ENCODE measurements around the gene ADAMTS17.

ADAMTS17 gene

GRCh38 chr15:100163961-100164360 lies 177.8 kb downstream of the ADAMTS17 start:
- DNase-seq: no peak

- DNase-seq: no peak
Observed at GRCh38 chr15:100160953-100161352, 180.8 kb downstream of the ADAMTS17 start.

DNA sequence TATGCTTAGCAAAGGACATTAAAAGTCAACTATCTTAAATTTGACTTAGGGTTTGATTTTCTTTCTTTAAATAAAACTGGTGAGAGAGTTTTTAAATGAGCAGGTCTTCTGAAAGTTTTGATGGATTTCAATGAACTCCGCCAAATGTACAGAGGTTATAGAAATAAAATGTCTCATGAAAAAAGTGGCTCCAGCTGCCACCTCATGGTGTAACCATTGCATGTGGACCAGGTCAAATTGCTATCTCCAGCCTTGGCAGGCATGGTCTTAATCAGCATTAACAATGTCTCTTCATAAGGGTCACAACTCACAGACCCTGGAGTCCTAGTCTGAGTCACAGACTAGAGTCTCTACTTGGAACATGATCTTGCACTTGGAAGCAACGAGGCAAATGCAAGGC lies 182.3 kb downstream of the ADAMTS17 start:
- DNase-seq: no peak

- DNase-seq: no peak
Observed at GRCh38 chr15:100158356-100158755, 183.4 kb downstream of the ADAMTS17 start.

GRCh38 chr15:100156201-100156600 lies 185.6 kb downstream of the ADAMTS17 start:
- no peak for DNase-seq

- DNase-seq: no peak
Observed at GRCh38 chr15:100154338-100154737, 187.4 kb downstream of the ADAMTS17 start.

GRCh38 chr15:100152463-100152862 lies 189.3 kb downstream of the ADAMTS17 start:
- no peak for DNase-seq

DNA sequence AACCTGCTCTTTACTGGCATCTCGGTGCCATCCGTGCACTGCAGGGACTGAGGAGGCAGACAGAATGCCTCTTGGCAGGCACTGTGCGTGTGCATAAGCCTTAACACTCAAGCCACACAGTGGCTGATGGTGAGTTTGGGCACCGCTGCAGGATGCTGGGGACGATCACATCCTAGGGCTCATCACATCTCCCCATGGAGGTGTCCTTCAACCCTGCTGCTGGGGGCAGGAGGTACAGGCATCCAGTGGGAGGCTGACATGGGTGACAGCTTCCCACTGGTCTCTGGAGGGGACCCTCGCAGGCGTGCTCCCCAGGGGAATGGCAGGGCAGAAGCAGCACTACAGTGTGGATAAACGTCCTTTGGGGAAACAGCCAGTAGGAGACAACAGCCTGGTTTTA lies 190.9 kb downstream of the ADAMTS17 start:
- no peak for DNase-seq

DNA sequence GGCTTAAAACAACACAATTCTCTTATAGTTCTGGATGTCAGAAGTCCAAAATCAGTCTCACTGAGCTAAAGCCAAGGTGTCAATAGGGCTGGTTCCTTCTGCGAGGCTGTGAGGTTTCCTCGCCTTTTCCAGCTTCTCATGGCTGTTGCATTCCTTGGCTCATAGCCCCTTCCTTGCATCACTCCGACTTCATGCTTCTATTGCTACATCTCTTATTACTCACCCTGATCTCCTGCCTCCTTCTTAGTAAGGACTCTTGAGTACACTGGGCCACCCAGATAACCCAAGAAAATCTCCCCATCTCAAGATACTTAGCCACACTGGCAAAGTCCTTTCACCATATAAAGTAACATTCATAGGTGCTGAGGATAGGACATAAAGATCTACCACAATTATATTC lies 193.9 kb downstream of the ADAMTS17 start:
- no peak for DNase-seq

DNA sequence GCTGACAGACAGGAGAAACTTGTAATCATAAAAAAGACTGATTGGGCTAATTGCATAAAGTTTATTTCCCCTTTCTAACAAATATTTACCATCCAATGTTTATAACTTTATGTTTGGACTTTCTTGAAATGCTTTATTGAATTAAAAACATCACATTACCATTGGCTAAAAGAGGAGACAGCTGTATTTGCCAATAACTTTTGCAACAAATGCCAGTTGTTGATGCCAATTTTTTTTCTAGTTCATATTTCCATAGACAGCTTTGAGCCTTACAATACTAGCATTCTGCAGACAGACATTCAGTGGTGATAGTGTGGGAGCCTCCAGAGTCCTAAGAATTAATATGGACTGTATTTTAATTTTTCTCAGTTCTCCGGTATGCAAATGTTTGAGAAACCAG lies 198.4 kb downstream of the ADAMTS17 start:
- DNase-seq: no peak

DNA sequence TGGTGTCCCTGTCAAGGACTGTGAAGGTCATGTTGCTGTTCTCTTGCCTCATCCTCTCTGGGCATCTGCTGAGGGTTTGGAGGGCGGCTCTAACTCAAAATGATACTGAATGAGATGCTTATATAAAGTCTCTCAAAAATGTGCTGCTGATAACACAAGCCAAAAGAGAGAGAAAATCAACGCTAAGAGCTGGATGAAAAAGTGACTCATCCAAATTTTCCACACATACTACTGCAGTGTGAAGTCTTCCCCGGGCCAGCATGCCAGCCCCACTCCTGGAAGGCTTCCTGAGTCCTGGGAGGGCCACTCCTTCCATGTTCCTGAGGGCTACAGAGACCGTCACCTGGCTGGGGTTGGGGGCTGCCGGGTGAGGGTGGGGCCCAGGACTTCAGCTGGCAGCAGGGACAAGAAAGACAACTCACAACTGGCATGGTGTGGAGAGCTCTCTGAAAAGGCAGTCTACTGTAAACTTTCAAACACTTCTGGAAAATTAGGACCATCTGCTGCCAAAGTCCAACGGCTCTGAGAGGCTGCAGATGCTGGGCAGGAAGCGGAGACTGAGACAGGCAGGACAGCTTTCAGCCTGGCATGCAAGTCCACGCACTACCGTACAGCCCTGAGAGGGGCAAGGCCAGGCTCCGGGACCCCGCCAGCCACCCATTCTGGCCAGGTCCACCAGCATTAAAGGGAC lies 200.3 kb downstream of the ADAMTS17 start:
- DNase-seq: no peak

DNA sequence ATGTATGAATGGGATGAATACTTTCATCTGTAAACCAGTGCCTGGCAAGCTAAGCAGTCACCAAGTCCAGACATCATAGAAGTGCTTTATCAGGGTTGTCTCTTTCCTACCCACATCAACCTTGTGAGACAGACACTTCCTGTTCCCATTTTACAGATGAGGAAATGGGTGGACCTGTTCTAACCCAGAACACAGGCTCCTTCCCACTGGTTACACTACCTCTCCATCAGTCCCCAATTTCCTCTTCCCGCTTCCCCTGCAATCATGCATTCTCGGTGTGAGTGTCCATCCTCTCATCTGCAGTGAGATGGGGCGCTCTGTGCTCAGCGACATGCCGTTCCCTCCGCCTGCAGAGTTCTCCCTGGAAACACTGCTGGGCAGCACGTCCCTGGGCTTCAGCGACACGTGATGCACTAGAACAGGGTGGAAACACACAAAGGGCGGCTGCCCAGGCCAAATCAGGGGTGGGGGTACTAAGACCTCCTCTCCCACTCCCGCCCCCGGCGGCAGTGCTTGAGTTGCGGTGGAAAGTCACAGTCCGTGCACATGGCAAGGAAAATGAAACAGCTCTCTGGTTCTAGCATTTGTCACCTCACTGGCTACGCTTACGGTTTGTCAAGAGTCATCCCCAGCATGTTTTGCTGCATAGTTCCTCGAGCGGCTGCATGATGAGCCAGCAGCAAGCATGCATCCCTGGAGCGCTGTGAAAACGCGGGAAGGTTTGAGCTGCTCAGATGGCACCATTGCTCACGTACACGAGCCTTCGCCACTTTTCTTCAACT lies 201.1 kb downstream of the ADAMTS17 start:
- no peak for DNase-seq

GRCh38 chr15:100134586-100134985 lies 207.2 kb downstream of the ADAMTS17 start:
- no peak for DNase-seq

- no peak for DNase-seq
Observed at GRCh38 chr15:100134089-100134583, 207.6 kb downstream of the ADAMTS17 start.

GRCh38 chr15:100133001-100133400 lies 208.8 kb downstream of the ADAMTS17 start:
- DNase-seq: no peak

- no peak for DNase-seq
Observed at GRCh38 chr15:100132309-100132708, 209.5 kb downstream of the ADAMTS17 start.

- DNase-seq: no peak
Observed at GRCh38 chr15:100131321-100132224, 210.2 kb downstream of the ADAMTS17 start.

DNA sequence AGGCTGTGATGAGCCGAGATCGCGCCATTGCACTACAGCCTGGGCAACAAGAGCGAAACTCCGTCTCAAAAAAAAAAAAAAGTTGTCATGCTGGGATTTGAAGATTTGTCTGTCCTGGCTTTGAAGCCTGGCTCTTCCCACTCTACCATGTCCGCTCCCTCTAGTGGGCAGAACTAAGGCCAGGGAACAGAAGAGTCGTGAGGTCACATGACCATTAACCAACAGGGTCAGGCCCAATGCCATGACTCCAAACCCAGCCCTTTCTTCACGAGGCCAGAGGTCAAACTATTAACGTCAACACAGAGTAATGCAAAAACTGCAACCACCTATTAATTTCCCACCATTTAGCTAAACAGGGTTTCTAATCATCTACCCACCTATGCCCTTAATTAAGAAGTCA lies 212.1 kb downstream of the ADAMTS17 start:
- no peak for DNase-seq

GRCh38 chr15:100125401-100126191 lies 216.2 kb downstream of the ADAMTS17 start:
- DNase-seq: no peak

- no peak for DNase-seq
Observed at GRCh38 chr15:100124936-100125335, 216.8 kb downstream of the ADAMTS17 start.

- no peak for DNase-seq
Observed at GRCh38 chr15:100124361-100124760, 217.4 kb downstream of the ADAMTS17 start.

DNA sequence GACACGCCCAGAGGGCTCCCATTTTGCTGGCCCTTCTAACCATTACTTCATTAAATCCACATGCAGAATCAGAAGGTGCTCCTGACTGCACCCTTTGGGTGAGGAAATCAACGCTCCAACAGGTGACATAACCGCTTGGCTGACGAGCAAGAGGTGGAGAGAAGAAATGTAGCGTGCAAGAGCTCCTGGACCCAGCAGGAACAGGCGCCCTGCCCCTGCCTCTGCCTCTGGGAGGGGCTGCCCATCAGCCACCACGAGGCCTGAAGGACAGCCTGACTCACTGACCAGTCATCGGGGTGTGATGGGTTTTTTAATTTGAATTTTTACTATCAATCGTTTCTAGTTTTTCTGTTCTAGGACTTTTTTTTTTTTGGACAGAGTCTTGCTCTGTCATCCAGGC lies 218.2 kb downstream of the ADAMTS17 start:
- DNase-seq: no peak

All from activated T-cell treated with anti-CD3 and anti-CD28 coated beads for 4 hours (primary cell).